ENCODE data around the gene TMA7. TPM values are rescaled to one million over a fixed set of nuclear protein-coding genes. Genes with fewer than 3 reads are reported as not detected.
A peak's percentile ranks its signal among the peaks of the same experiment; 100 is the strongest.

Gene TMA7
- total and polyA plus RNA-seq, 2 of the 13 experiments (the other 11 are each of a cell fraction or from before 2014, with no cell fraction given) = 100 to 486 TPM

GRCh38 chr3:48425281-48425812, 14.7 kb upstream of the TMA7 start (continued):
- peak; percentile 49; the same call in 1 of the 2 replicates for TF ChIP-seq PATZ1 (CRISPR knock-in tag; IDR thresholded peaks at IDR 0.05)
- TF ChIP-seq GABPB1 (CRISPR knock-in tag; IDR thresholded peaks at IDR 0.05) = peak; percentile 26; the same call in 1 of the 2 replicates
- 0 out of 2 replicates have a peak, but pooled peaks have one; percentile 58 for TF ChIP-seq TARDBP (CRISPR knock-in tag; IDR thresholded peaks at IDR 0.05)
- peak in 1 of 2 experiments; percentile 21; a peak in 1 of 4 replicates for TF ChIP-seq POLR2A (IDR thresholded peaks at IDR 0.05; ENCODE audit: insufficient read depth in 1 of 2, low read depth in 2 of 2, low read length in 2 of 2)
- TF ChIP-seq ZNF687 (CRISPR knock-in tag; IDR thresholded peaks at IDR 0.05) = peak; percentile 49
- TF ChIP-seq HNRNPL (IDR thresholded peaks at IDR 0.05; ENCODE audit: low read depth, low read length) = 0 out of 2 replicates have a peak, but pooled peaks have one; percentile 61
- no peak for TF ChIP-seq ZNF460 (CRISPR knock-in tag; IDR thresholded peaks at IDR 0.05; ENCODE audit: borderline replicate concordance)
- TF ChIP-seq ZNF839 (CRISPR knock-in tag; IDR thresholded peaks at IDR 0.05; ENCODE audit: borderline replicate concordance) = 0 out of 2 replicates have a peak, but pooled peaks have one; percentile 27
- no peak for TF ChIP-seq HNF4G (IDR thresholded peaks at IDR 0.05; ENCODE audit: borderline replicate concordance, low read depth, low read length)
- TF ChIP-seq HNF4G (CRISPR knock-in tag; IDR thresholded peaks at IDR 0.05; ENCODE audit: borderline replicate concordance, low read depth) = no peak
- no peak for TF ChIP-seq RFX5 (IDR thresholded peaks at IDR 0.05; ENCODE audit: low read depth, low read length)
- 0 out of 2 replicates have a peak, but pooled peaks have one; percentile 44 for TF ChIP-seq ZNF646 (CRISPR knock-in tag; IDR thresholded peaks at IDR 0.05)
- TF ChIP-seq ZNF281 (CRISPR knock-in tag; IDR thresholded peaks at IDR 0.05; ENCODE audit: borderline replicate concordance) = no peak
